K562 (cell line): ENCODE data around the gene TLN1. TPM values are rescaled to one million over a fixed set of nuclear protein-coding genes. Genes with fewer than 3 reads are reported as not detected.

Source experiments
- ATAC-seq: fragments of 200-7000 bp; cut with Tn5 transposase; 3 replicates; pipeline ENCODE4 v1.9.1; 2020; ENCODE audit warnings: moderate library complexity
- BruUV-seq: library from RNA; stranded (reverse); fragments of 400-500 nt; replicated peaks from 2 replicates; lab custom pipeline; 2021; lab: Mats Ljungman, UMichigan
- CTCF ChIA-PET: fragments of 300-600 bp; formaldehyde crosslinking; extraction: SDS; loops from one replicate; lab custom pipeline; 2021; ENCODE audit warnings: low intra/inter-chr PET ratio; lab: Yijun Ruan, JAX
- POLR2A ChIA-PET: fragments of 300-600, 350-650 bp; sonication (Branson Sonifier 250); formaldehyde crosslinking; extraction: SDS; loops from one replicate; lab custom pipeline; 2021; ENCODE audit warnings: antibody characterized with exemption, inconsistent platforms; lab: Yijun Ruan, JAX
- DNase-seq, 4 experiments: peaks; one replicate each; pipeline versions ENCODE4 v3.0.0 to v3.0.0-alpha.2; 2011 to 2018; ENCODE audit warnings: low spot score in 3 of 4, mixed read lengths in 3 of 4; ENCODE audit errors: extremely low read depth in 1 of 4
- FAIRE-seq: peaks from 2 replicates; lab custom pipeline; 2011; peaks lifted over from hg19 to GRCh38; lab: Jason Lieb, UNC
- H2AFZ ChIP-seq: 2 replicates; pipeline ENCODE4 v1.6.0; 2011; ENCODE audit warnings: low read depth, low read length, control low read depth, inconsistent platforms
- H3K27ac ChIP-seq: fragments of 200-600 bp; 3 replicates; pipeline ENCODE4 v1.8.0; 2011; ENCODE audit warnings: low read depth, mild to moderate bottlenecking, control low read depth, inconsistent platforms, low read length, moderate library complexity, mixed read lengths; ENCODE audit errors: extremely low read depth
- H3K27me3 ChIP-seq, 2 experiments: fragments of 300-600 bp in 1 of 2; 2 replicates in 1 of 2; 3 replicates in 1 of 2; pipeline versions ENCODE4 v1.6.0 to v1.8.0; 2011; ENCODE audit warnings: inconsistent platforms in 2 of 2, low read length in 2 of 2, mild to moderate bottlenecking in 1 of 2, mixed read lengths in 1 of 2, moderate library complexity in 1 of 2; ENCODE audit not compliant: control insufficient read depth in 2 of 2, insufficient read depth in 2 of 2
- H3K36me3 ChIP-seq: fragments of 300-600 bp; 3 replicates; pipeline ENCODE4 v1.8.0; 2011; ENCODE audit warnings: mild to moderate bottlenecking, low read length, inconsistent platforms; ENCODE audit not compliant: control insufficient read depth, insufficient read depth
- H3K4me1 ChIP-seq, 2 experiments: fragments of 200-600 bp in 1 of 2; replicated peaks in 1 of 2; 2 replicates in 1 of 2; 3 replicates in 1 of 2; pipeline versions ENCODE4 v1.5.1 to v1.8.0; 2011; ENCODE audit warnings: inconsistent platforms in 2 of 2, low read length in 2 of 2, mild to moderate bottlenecking in 1 of 2, mixed read lengths in 1 of 2, moderate library complexity in 1 of 2; ENCODE audit not compliant: control insufficient read depth in 2 of 2, insufficient read depth in 2 of 2
- H3K4me2 ChIP-seq: 2 replicates; pipeline ENCODE4 v1.6.1; 2011; ENCODE audit warnings: low read length, control low read depth, inconsistent platforms, mixed read lengths; ENCODE audit not compliant: insufficient read depth
- H3K4me3 ChIP-seq: fragments of 200-600 bp; sonication (generic), shearing (Covaris generic); 2 replicates; pipeline ENCODE4 v1.5.1; 2016; ENCODE audit warnings: control low read depth, inconsistent platforms
- H3K79me2 ChIP-seq: fragments of 200-600 bp; 3 replicates; pipeline ENCODE4 v1.8.0; 2011; ENCODE audit warnings: low read length, inconsistent platforms; ENCODE audit not compliant: control insufficient read depth, insufficient read depth
- H3K9ac ChIP-seq, 2 experiments: 2 replicates each; pipeline versions ENCODE4 v1.6.0 to v1.6.1; 2011; ENCODE audit warnings: low read depth in 2 of 2, low read length in 2 of 2, control low read depth in 1 of 2, inconsistent platforms in 1 of 2, mild to moderate bottlenecking in 1 of 2, mixed read lengths in 1 of 2; ENCODE audit not compliant: insufficient read depth in 1 of 2
- H3K9me1 ChIP-seq: one replicate; pipeline ENCODE4 v1.6.0; 2011; ENCODE audit warnings: inconsistent platforms, mild to moderate bottlenecking, low read length, moderate library complexity; ENCODE audit not compliant: control insufficient read depth, insufficient read depth
- H3K9me3 ChIP-seq: replicated peaks from 2 replicates; pipeline ENCODE4 v1.5.1; 2011; ENCODE audit warnings: low read depth, low read length, inconsistent platforms; ENCODE audit not compliant: control insufficient read depth, insufficient read depth
- H4K20me1 ChIP-seq: replicated peaks from 2 replicates; pipeline ENCODE4 v1.6.1; 2011; ENCODE audit warnings: low read length, inconsistent platforms, mixed read lengths; ENCODE audit not compliant: control insufficient read depth, insufficient read depth
- E2F3 ChIP-seq: fragments of 250-450 bp; sonication (Bioruptor Pico); IDR thresholded peaks from 2 replicates; pipeline ENCODE4 v1.4.0; 2020; ENCODE audit warnings: mild to moderate bottlenecking
- ETS1 ChIP-seq: conservative IDR thresholded peaks from 2 replicates; pipeline ENCODE4 v1.6.1; 2011; ENCODE audit warnings: low read depth, mild to moderate bottlenecking, low read length; ENCODE audit not compliant: control insufficient read depth
- FOXJ3 ChIP-seq: sonication (generic); formaldehyde crosslinking; IDR thresholded peaks from 2 replicates; pipeline ENCODE4 v1.4.0; 2020; ENCODE audit warnings: mild to moderate bottlenecking, missing genetic modification reagents
- HNRNPL ChIP-seq: fragments of 200-400 bp; formaldehyde crosslinking; IDR thresholded peaks from 2 replicates; pipeline ENCODE4 v1.6.1; 2017; ENCODE audit warnings: low read depth, mild to moderate bottlenecking, low read length
- POLR2A ChIP-seq: fragments of 450-650 bp; conservative IDR thresholded peaks from 2 replicates; pipeline ENCODE4 v1.6.1; 2016
- SOX6 ChIP-seq: fragments of 450-650 bp; IDR thresholded peaks from 2 replicates; pipeline ENCODE4 v1.6.1; 2014; ENCODE audit warnings: mild to moderate bottlenecking
- SRF ChIP-seq, 2 experiments: fragments of 250-450, 450-650 bp in 1 of 2; sonication (Bioruptor Pico) in 1 of 2; sonication (generic) in 1 of 2; formaldehyde crosslinking; IDR thresholded peaks; 2 replicates each; pipeline versions ENCODE4 v1.5.0 to v1.5.1; 2020 to 2022; ENCODE audit warnings: mild to moderate bottlenecking in 1 of 2, missing genetic modification reagents in 1 of 2
- YBX1 ChIP-seq: fragments of 450-650 bp; IDR thresholded peaks from 2 replicates; pipeline ENCODE4 v1.7.1; 2016; ENCODE audit warnings: mild to moderate bottlenecking
- in situ Hi-C: fragments of 300-500 bp; cut with MboI; formaldehyde crosslinking; loops from 4 replicates; pipeline ENCODE4 v1.15.0; 2018; ENCODE audit warnings: inconsistent platforms, mixed read lengths
- intact Hi-C: fragments of 100-400 bp; cut with micrococcal nuclease; formaldehyde crosslinking; loops from 2 replicates; pipeline ENCODE4 v1.14.2; 2022
- polyA plus RNA-seq, 8 experiments: library from polyadenylated mRNA; depleted of rRNA in 4 of 8; stranded (reverse) in 5 of 8; unstranded in 3 of 8; fragments of >200 nt; fragmentation: Nextera tagmentation in 2 of 8; fragmentation: Illumina TruSeq in 1 of 8; extraction: Ambion mirVana in 2 of 8; extraction: Trizol in 1 of 8; gene quantifications; 2 replicates each; pipeline versions ENCODE4 v1.2.1 to v1.2.3, GENCODE V29; 2011 to 2014; ENCODE audit warnings: inconsistent platforms in 1 of 8, missing spikeins in 1 of 8
- total RNA-seq, 7 experiments: library from RNA; depleted of rRNA in 6 of 7; stranded (reverse); fragments of >200 nt in 6 of 7; fragmentation: Illumina TruSeq in 2 of 7; extraction: Trizol in 2 of 7; gene quantifications; 2 replicates each; pipeline versions ENCODE4 v1.2.1 to v1.2.3, GENCODE V29; 2011 to 2021; ENCODE audit warnings: low replicate concordance in 1 of 7

TLN1 gene
- total and polyA plus RNA-seq, 9 of the 15 experiments (the other 6 are each of a cell fraction or from before 2014, with no cell fraction given): 3.6 to 240 (median 54.8) TPM

GRCh38 chr9:35700942-35701341, 31.1 kb downstream of the TLN1 start:
- Histone ChIP-seq H3K9ac (no peak overlapping the region), H3K9me3 (no peaks in the 10 kb centered on the region), H3K9me1 (no peaks in the 10 kb centered on the region), H3K4me3 (no peak overlapping the region), H4K20me1 (no peaks in the 10 kb centered on the region), H3K4me1 (no peaks in the 10 kb centered on the region; a peak in 2 of 5 replicates), H3K36me3 (peaks cover 97% of the 10 kb centered on the region), H3K27me3 (no peaks in the 10 kb centered on the region), H3K4me2 (no peak overlapping the region), H2AFZ (no peak overlapping the region), H3K27ac (no peak overlapping the region), H3K79me2 (no peaks in the 10 kb centered on the region)
- ChIA-PET POLR2A (interaction anchor here (1.9 kb wide), 1 partner anchor 12 kb away, joined by 17 read pairs; no protein-coding TSS in a partner anchor), CTCF (no interaction called here)
- BruUV-seq: no TSS peak
- intact Hi-C loops: no loop called here
- TF ChIP-seq SOX6 (no peak), E2F3 (CRISPR knock-in tag) (no peak), SRF (CRISPR knock-in tag; IDR thresholded peaks at IDR 0.05) (no peak), HNRNPL (no peak), YBX1 (no peak), ETS1 (no peak), POLR2A (0 out of 2 replicates have a peak, but pooled peaks have one; percentile 21), FOXJ3 (no peak)
- DNase-seq (no peak), ATAC-seq (no peak), FAIRE-seq (no peak)
- in situ Hi-C loops: no loop called here
